ENCODE results near the gene FAM120A. TPM values are rescaled to one million over a fixed set of nuclear protein-coding genes. Genes with fewer than 3 reads are reported as not detected.

FAM120A gene
- total and polyA plus RNA-seq, 11 donors = 37.9 to 123 (median 113) TPM

DNA sequence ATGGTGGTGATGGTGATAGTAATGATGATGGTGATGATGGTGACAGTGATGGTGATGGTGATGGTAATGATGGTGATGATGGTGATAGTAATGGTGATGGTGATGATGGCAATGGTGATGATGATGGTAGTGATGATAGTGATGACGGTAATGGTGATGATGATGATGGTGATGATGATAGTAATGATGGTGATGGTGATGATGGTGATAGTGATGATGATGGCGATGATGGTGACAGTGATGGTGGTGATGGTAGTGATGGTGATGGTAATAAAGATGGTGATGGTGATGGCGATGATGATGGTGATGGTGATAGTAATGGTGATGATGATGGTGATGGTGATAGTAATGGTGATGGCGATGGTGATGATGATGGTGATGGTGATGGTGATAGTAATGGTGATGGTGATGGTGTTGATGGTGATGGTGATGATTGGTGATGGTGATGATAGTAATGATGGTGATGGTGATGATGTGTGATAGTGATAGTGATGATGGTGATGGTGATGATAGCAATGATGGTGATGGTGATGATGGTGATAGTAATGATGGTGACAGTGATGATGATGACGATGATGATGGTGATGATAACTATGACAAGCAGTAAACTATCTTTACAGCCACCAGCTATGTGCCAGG, 163.5 kb downstream of the FAM120A start:
- no peak for DNase-seq
- Histone ChIP-seq H3K27ac (no peak overlapping the region), H3K4me3 (no peak overlapping the region), H3K27me3 (no peaks in the 10 kb centered on the region), H3K36me3 (no peaks in the 10 kb centered on the region), H3K4me1 (peaks cover 0 to 39% (median 22%) of the 10 kb centered on the region in 12 donors), H3K9me3 (peaks cover 0 to 12% (median 7%) of the 10 kb centered on the region in 12 donors)
- ATAC-seq = no peak
- no peak for TF ChIP-seq POLR2A (IDR thresholded peaks at IDR 0.05)
- no peak for TF ChIP-seq CTCF (IDR thresholded peaks at IDR 0.05)
- intact Hi-C loops (cut with DNase I) = no loop called here
- WGBS, 4 donors = 85 to 90% (median 88%) methylated on average over 5 of the region's 5 CpGs

Small RNA genes within 50 kb of the gene (microRNA-seq; reads per million reads assigned to microRNA genes)
- 0 to 0.06 (median 0) reads per million in 4 donors for gene MIR548AU

Other genes with a start within 250 kb of the FAM120A start
- 10 to 100 TPM; 27.2 to 38.8 (median 33.7) TPM for gene FAM120AOS, start 1.9 kb downstream of the FAM120A start, total RNA-seq
- 10 to 100 TPM; 22.2 to 30.0 TPM for gene FAM120AOS, start 1.9 kb downstream of the FAM120A start, polyA plus RNA-seq
- gene PHF2, start 124.9 kb downstream of the FAM120A start, total RNA-seq = 10 to 100 TPM; 19.5 to 37.2 (median 22.4) TPM
- 10 to 100 TPM; 18.8 to 20.4 TPM for gene PHF2, start 124.9 kb downstream of the FAM120A start, polyA plus RNA-seq